ENCODE data around the gene TNFAIP8. TPM values are rescaled to one million over a fixed set of nuclear protein-coding genes. Genes with fewer than 3 reads are reported as not detected.

Gene TNFAIP8
- total and polyA plus RNA-seq, 2 experiments from 2014 or later, result 21.9 to 24.9 TPM

- no peak for TF ChIP-seq CTCF (IDR thresholded peaks at IDR 0.05; ENCODE audit: low read depth, low read length)
- peak in 1 of 2 donors; percentile 47 for DNase-seq (ENCODE audit: low read depth in 1 of 2, low spot score in 1 of 2)
- Histone ChIP-seq H3K9me3 (ENCODE audit: low read depth) (no peaks in the 10 kb centered on the region), H3K27ac (peak overlapping the region; percentile 40), H3K27me3 (no peaks in the 10 kb centered on the region), H3K4me3 (no peak overlapping the region), H3K36me3 (no peaks in the 10 kb centered on the region), H3K4me1 (ENCODE audit: low read depth) (peaks cover 42% of the 10 kb centered on the region)
Observed at GRCh38 chr5:119359737-119360413, 4.1 kb downstream of the TNFAIP8 start.

GRCh38 chr5:119360905-119361593 lies 5.2 kb downstream of the TNFAIP8 start:
- no peaks in the 10 kb centered on the region for H3K9me3 ChIP-seq (ENCODE audit: low read depth)
- H3K27me3 ChIP-seq, result no peaks in the 10 kb centered on the region
- H3K4me3 ChIP-seq, result no peak overlapping the region
- H3K36me3 ChIP-seq, result no peaks in the 10 kb centered on the region
- TF ChIP-seq CTCF (IDR thresholded peaks at IDR 0.05; ENCODE audit: low read depth, low read length), result no peak
- H3K4me1 ChIP-seq (ENCODE audit: low read depth), result peaks cover 43% of the 10 kb centered on the region
- DNase-seq (ENCODE audit: low read depth in 1 of 2, low spot score in 1 of 2), result peak in 1 of 2 donors; percentile 66
- no peak overlapping the region for H3K27ac ChIP-seq

GRCh38 chr5:119361594-119362125 lies 5.8 kb downstream of the TNFAIP8 start:
- Histone ChIP-seq H3K9me3 (ENCODE audit: low read depth) (no peaks in the 10 kb centered on the region), H3K4me1 (ENCODE audit: low read depth) (peaks cover 49% of the 10 kb centered on the region), H3K27ac (no peak overlapping the region), H3K27me3 (no peaks in the 10 kb centered on the region), H3K36me3 (no peaks in the 10 kb centered on the region), H3K4me3 (no peak overlapping the region)
- no peak for TF ChIP-seq CTCF (IDR thresholded peaks at IDR 0.05; ENCODE audit: low read depth, low read length)
- no peak for DNase-seq (ENCODE audit: low read depth in 1 of 2, low spot score in 1 of 2)

GRCh38 chr5:119362714-119363113 lies 6.9 kb downstream of the TNFAIP8 start:
- Histone ChIP-seq H3K4me1 (ENCODE audit: low read depth) (peaks cover 39% of the 10 kb centered on the region), H3K4me3 (no peak overlapping the region), H3K9me3 (ENCODE audit: low read depth) (no peaks in the 10 kb centered on the region), H3K27ac (no peak overlapping the region), H3K27me3 (no peaks in the 10 kb centered on the region), H3K36me3 (no peaks in the 10 kb centered on the region)
- TF ChIP-seq CTCF (IDR thresholded peaks at IDR 0.05; ENCODE audit: low read depth, low read length), result no peak
- no peak for DNase-seq (ENCODE audit: low read depth in 1 of 2, low spot score in 1 of 2)

- no peak for TF ChIP-seq CTCF (IDR thresholded peaks at IDR 0.05; ENCODE audit: low read depth, low read length)
- Histone ChIP-seq H3K36me3 (no peaks in the 10 kb centered on the region), H3K27ac (no peak overlapping the region), H3K9me3 (ENCODE audit: low read depth) (no peaks in the 10 kb centered on the region), H3K4me3 (no peak overlapping the region), H3K27me3 (no peaks in the 10 kb centered on the region), H3K4me1 (ENCODE audit: low read depth) (peaks cover 33% of the 10 kb centered on the region)
- no peak for DNase-seq (ENCODE audit: low read depth in 1 of 2, low spot score in 1 of 2)
Observed at GRCh38 chr5:119363271-119363670, 7.5 kb downstream of the TNFAIP8 start.
